HEK293T (cell line): Measurements from ENCODE around the gene MT1A.

Experiments
- CTCF ChIA-PET: fragments of 350-600 bp; formaldehyde crosslinking; extraction: SDS; loops from one replicate; lab custom pipeline; 2021; ENCODE audit warnings: antibody characterized with exemption, inconsistent platforms; lab: Yijun Ruan, JAX
- POLR2A ChIA-PET: fragments of 350-600 bp; formaldehyde crosslinking; extraction: SDS; loops from one replicate; lab custom pipeline; 2020; ENCODE audit warnings: antibody characterized with exemption, inconsistent platforms; lab: Yijun Ruan, JAX
- DNase-seq: peaks from one replicate; pipeline ENCODE4 v3.0.0; 2012; ENCODE audit warnings: mixed read lengths; ENCODE audit errors: extremely low spot score
- ARNT ChIP-seq: fragments of 450-650 bp; IDR thresholded peaks from 2 replicates; pipeline ENCODE4 v1.6.1; 2017; ENCODE audit warnings: mild to moderate bottlenecking
- BHLHE40 ChIP-seq: fragments of 450-650 bp; IDR thresholded peaks from 2 replicates; pipeline ENCODE4 v1.6.1; 2016; ENCODE audit warnings: mild to moderate bottlenecking, moderate library complexity, borderline replicate concordance
- CTBP1 ChIP-seq: fragments of 450-650 bp; IDR thresholded peaks from 2 replicates; pipeline ENCODE4 v1.6.1; 2016; ENCODE audit warnings: borderline replicate concordance
- ELF4 ChIP-seq: fragments of 450-650 bp; IDR thresholded peaks from 2 replicates; pipeline ENCODE4 v1.6.1; 2017; ENCODE audit warnings: antibody characterized with exemption
- FOXA1 ChIP-seq: fragments of 450-650 bp; IDR thresholded peaks from 2 replicates; pipeline ENCODE4 v1.6.1; 2016; ENCODE audit warnings: mild to moderate bottlenecking
- FOXK2 ChIP-seq: fragments of 450-650 bp; IDR thresholded peaks from 2 replicates; pipeline ENCODE4 v1.6.1; 2016; ENCODE audit warnings: mild to moderate bottlenecking
- FOXM1 ChIP-seq: fragments of 450-650 bp; IDR thresholded peaks from 2 replicates; pipeline ENCODE4 v1.6.1; 2017; ENCODE audit warnings: mild to moderate bottlenecking, borderline replicate concordance
- HDGF ChIP-seq: fragments of 450-650 bp; IDR thresholded peaks from 2 replicates; pipeline ENCODE4 v1.6.1; 2017; ENCODE audit warnings: antibody characterized with exemption, borderline replicate concordance
- L3MBTL2 ChIP-seq: fragments of 450-650 bp; conservative IDR thresholded peaks from 2 replicates; pipeline ENCODE4 v1.6.1; 2016; ENCODE audit warnings: mild to moderate bottlenecking
- LEF1 ChIP-seq: fragments of 450-650 bp; IDR thresholded peaks from 2 replicates; pipeline ENCODE4 v1.6.1; 2017; ENCODE audit warnings: mild to moderate bottlenecking, borderline replicate concordance
- NFRKB ChIP-seq: fragments of 450-650 bp; IDR thresholded peaks from 2 replicates; pipeline ENCODE4 v1.6.1; 2016; ENCODE audit warnings: mild to moderate bottlenecking, moderate library complexity
- SP1 ChIP-seq: fragments of 450-650 bp; IDR thresholded peaks from 2 replicates; pipeline ENCODE4 v1.6.1; 2017
- SUZ12 ChIP-seq: fragments of 450-650 bp; IDR thresholded peaks from 2 replicates; pipeline ENCODE4 v1.6.1; 2016; ENCODE audit warnings: mild to moderate bottlenecking
- TARDBP ChIP-seq: fragments of 450-650 bp; IDR thresholded peaks from 2 replicates; pipeline ENCODE4 v1.6.1; 2016
- ZNF384 ChIP-seq: fragments of 450-650 bp; IDR thresholded peaks from 2 replicates; pipeline ENCODE4 v1.6.1; 2016
- TF ChIP-seq, protein P1 (sequence below): fragments of 450-650 bp; IDR thresholded peaks from 2 replicates; pipeline ENCODE4 v1.6.1; 2016

MT1A gene

DNA sequence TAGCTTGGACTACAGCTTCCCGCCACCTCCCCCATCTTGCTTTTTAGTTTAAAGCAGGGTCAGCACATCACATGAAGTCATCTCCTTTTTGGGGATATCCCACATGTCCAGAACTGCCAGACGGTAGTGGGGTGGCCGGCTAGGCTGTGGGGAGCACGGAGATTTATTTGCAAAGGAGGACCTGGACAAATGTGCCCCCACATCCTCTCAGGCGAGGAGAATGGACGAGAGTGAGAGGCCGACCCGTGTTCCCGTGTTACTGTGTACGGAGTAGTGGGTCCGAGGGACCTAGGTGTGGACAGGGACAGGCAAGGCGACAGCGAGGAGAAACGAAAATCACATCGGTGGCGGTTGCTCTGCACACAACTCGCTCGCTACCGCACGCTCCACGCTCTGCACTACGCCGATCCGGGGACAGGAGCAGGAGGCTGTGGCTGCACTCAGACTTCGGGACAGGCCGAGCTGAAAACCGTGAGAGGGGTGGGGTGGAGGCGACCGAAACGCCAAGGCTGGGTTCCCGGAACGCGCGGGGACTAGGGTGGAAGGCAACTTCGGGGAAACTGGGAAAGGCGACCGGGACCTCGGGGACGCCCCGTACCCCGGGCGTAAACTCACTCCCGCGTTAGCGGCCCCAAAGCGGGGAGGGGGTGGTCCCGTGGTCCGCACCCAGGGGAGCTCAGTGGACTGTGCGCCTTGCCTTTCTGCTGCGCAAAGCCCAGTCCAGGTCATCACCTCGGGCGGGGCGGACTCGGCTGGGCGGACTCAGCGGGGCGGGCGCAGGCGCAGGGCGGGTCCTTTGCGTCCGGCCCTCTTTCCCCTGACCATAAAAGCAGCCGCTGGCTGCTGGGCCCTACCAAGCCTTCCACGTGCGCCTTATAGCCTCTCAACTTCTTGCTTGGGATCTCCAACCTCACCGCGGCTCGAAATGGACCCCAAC is at the start of gene MT1A:
TSS of gene MT1A (plus strand) at position 853 of the 937 bp plus-strand sequence. CDS start at position 926, 73 bp downstream.
- CTCF ChIA-PET = no interaction called here
- POLR2A ChIA-PET = no interaction called here
- TF ChIP-seq, protein P1, sequence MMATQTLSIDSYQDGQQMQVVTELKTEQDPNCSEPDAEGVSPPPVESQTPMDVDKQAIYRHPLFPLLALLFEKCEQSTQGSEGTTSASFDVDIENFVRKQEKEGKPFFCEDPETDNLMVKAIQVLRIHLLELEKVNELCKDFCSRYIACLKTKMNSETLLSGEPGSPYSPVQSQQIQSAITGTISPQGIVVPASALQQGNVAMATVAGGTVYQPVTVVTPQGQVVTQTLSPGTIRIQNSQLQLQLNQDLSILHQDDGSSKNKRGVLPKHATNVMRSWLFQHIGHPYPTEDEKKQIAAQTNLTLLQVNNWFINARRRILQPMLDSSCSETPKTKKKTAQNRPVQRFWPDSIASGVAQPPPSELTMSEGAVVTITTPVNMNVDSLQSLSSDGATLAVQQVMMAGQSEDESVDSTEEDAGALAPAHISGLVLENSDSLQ = no peak
- TF ChIP-seq SUZ12 (no peak), LEF1 (no peak), FOXK2 (no peak), FOXA1 (no peak), HDGF (no peak), ELF4 (no peak), L3MBTL2 (no peak), BHLHE40 (no peak)
- DNase-seq = no peak

DNA sequence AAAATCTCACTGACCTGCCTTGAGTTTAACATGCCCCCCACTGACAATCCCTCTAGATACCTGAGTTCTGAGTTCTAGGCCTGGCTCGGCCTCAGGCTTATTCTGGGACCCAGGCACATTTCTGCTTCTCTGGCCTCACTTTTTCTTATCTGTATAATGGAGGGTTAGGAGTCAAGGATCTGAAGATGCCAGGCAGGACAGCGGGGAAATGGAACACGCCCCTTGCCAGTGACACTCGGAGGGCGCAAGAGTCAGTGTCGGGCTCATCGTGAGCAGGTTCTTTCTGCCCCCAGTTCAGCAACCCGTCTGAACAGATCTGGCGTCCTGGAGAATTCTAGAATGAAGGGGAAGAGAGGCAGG is 49.7 kb upstream of the MT1A start:
- DNase-seq = no peak
- no peak for TF ChIP-seq FOXM1
- ChIA-PET CTCF (no interaction called here), POLR2A (no interaction called here)

DNA sequence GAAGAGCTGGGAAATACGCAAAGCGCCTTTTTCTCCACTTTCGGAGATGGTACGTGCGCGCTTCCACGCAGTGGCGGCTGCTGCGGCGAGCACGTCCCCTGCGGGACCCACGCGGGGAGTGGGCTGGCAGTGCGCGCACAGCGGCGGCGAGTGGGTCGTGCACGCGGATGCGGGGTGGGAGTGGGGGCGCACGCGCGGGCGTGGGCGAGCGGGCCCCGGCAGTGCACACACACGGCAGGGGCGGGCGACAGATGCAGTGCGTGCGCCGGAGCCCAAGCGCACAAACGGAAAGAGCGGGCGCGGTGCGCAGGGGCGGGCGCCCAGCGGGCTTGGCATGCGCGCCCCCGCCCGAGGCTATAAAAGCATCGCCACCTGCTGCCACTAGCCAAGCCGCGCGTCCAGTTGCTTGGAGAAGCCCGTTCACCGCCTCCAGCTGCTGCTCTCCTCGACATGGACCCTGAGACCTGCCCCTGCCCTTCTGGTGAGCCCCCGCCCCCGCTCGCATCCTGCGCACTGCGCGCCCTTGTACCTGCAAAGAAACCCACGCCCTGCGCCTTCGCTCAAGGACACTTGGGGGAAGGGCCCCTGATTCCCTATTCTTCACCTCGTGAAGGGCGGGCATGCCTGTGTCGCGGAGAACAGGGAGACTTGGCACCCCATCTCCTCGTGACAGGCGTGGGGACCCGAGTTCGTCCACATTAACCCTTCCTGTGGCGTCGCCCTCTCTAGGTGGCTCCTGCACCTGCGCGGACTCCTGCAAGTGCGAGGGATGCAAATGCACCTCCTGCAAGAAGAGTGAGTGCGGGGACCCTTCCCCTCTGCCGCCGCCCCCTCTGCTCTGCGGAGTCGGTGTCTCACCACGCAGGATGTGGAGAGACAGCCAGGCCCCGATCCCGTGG is 49.1 kb upstream of the MT1A start, which contains the start of gene MT3:
TSS of gene MT3 (plus strand) at position 388 of the 899 bp plus-strand sequence. CDS start at position 451, 63 bp downstream.
- TF ChIP-seq SUZ12 (no peak), LEF1 (no peak), SP1 (no peak), BHLHE40 (no peak), ELF4 (no peak)
- POLR2A ChIA-PET = no interaction called here
- CTCF ChIA-PET = no interaction called here
- DNase-seq = no peak

DNA sequence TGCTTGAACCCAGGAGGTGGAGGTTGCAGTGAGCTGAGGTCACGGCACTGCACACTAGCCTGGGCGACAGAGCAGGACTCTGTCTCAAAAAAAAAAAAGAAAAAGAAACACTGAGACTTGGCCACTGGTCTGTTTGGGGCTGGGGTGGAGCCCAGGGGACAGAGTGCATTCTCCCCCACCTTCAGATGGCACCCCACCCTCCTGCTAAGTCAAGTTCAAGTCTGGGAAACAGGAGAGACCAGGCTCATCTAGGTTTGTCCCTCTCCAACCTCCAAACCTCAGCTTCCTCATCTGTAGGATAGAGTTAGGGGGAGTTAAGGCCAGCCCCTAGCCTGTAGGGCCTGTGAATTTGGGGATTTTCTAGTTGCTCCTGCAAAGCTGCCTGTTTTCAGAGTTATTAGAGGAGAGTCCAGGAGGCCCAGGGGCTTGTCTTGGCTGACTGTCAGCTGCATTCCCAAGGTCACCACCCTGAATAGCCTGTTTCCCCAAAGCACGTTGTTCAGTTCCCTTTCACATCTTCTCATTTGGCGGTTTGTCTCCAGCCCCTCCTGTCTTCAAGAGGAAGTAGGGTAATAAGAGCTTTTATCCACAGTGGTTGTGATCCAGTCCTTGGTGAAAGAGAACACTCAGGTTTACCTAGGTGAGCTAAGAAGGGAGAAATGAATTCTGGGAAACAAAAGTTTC is 46.9 kb upstream of the MT1A start:
- CTCF ChIA-PET = interaction anchor here (0.7 to 1.3 kb wide), 3 partner anchors 9 to 571 kb away, joined by 4 to 5 read pairs (median 4); no protein-coding TSS in a partner anchor
- no peak for DNase-seq
- POLR2A ChIA-PET = interaction anchor here (1.3 kb wide), 1 partner anchor 17 kb away, joined by 4 read pairs; the partner anchor contains the start of gene MT2A
- TF ChIP-seq FOXM1 (no peak), HDGF (no peak), L3MBTL2 (no peak), TARDBP (no peak), FOXK2 (no peak), BHLHE40 (no peak), CTBP1 (no peak), NFRKB (no peak)

DNA sequence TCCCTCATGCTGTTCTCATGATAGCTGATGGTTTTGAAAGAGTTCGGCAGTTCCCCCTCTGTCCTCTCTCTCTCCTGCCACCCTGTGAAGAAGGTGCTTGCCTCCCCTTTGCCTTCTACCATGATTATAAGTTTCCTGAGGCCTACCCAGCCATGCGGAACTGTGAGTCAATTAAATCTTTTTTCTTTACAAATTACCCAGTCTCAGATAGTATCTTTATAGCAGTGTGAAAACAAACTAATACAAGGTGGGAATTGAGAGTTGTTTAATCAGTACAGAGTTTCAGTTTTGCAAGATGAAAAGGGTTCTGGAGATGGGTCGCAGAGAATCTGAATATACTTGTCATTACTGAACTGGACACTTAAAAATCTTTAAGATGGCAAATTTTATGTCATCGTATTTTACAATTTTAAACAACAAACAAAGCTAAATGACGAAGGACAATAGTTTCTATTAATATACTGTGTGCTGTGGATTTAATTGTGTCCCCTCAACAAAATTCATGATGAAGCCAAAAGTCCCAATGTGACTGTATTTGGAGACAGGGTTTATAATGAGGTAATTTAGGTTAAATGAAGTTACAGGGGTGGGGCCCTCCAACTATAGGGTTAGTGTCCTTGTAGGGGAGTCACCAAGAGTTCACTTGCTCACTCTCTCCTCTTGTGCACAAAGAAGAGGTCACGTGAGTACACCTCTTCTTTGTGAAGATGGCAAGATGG is 44.7 kb upstream of the MT1A start:
- CTCF ChIA-PET = no interaction called here
- no peak for DNase-seq
- POLR2A ChIA-PET = no interaction called here
- TF ChIP-seq NFRKB = no peak
- TF ChIP-seq FOXK2 = no peak
- TF ChIP-seq ARNT = no peak
- TF ChIP-seq L3MBTL2 = no peak
- no peak for TF ChIP-seq ZNF384
- TF ChIP-seq CTBP1 = no peak
- no peak for TF ChIP-seq HDGF
- no peak for TF ChIP-seq ELF4
- no peak for TF ChIP-seq FOXM1
- TF ChIP-seq BHLHE40 = no peak
- no peak for TF ChIP-seq SP1

DNA sequence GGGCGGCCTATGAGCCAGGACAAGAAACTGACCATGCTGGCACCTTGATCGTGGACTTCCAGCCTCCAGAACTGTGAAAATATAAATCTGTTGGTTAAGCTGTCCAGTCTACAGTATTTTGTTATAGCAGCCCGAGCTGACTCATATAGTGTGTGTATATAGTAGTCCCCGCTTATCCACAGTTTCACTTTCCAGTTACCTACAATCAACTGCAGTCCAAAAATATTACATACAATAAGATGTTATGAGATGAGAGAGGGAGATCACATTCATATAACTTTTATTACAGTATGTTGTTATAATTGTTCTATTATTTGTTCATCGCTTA is 44.2 kb upstream of the MT1A start:
- ChIA-PET POLR2A (no interaction called here), CTCF (no interaction called here)
- TF ChIP-seq BHLHE40 (no peak), FOXA1 (no peak), TARDBP (no peak), LEF1 (no peak), FOXM1 (no peak), CTBP1 (no peak), FOXK2 (no peak), ARNT (no peak), HDGF (no peak), ZNF384 (no peak), ELF4 (no peak), SUZ12 (no peak), NFRKB (no peak), SP1 (no peak)
- TF ChIP-seq, protein P1 = no peak
- no peak for DNase-seq
